ENCODE results near the gene MPP1.
"Not testable (repeated sequence)": the region's sequence is repeated elsewhere in the genome, so short reads cannot be mapped to it uniquely, and the experiment has no call there.

The MPP1 gene

DNA sequence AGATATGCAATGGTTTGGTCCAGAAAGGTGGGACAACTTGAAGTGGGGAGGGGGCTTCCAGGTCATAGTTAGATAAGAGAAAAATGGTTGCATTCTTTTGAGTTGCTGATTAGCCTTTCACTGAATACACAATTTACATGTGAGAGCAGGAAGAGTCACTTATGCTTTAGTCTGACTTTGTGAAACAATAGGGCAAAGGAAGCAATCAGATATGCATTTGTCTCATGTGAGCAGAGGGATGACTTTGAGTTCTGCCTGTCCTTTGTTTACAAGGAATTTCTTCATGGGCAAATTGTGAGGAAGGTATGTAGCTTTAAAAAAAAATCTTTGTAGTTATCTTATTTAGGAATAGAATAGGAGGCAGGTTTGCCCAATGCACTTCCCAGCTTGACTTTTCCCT, 16.2 kb upstream of the MPP1 start:
- no peak overlapping the region for H3K4me3 ChIP-seq (replicated peaks in 1 of 2; ENCODE audit: low read depth in 2 of 2, low read length in 2 of 2)
- no peak for DNase-seq (ENCODE audit: low read depth in 2 of 2)
- TF ChIP-seq, protein P1, sequence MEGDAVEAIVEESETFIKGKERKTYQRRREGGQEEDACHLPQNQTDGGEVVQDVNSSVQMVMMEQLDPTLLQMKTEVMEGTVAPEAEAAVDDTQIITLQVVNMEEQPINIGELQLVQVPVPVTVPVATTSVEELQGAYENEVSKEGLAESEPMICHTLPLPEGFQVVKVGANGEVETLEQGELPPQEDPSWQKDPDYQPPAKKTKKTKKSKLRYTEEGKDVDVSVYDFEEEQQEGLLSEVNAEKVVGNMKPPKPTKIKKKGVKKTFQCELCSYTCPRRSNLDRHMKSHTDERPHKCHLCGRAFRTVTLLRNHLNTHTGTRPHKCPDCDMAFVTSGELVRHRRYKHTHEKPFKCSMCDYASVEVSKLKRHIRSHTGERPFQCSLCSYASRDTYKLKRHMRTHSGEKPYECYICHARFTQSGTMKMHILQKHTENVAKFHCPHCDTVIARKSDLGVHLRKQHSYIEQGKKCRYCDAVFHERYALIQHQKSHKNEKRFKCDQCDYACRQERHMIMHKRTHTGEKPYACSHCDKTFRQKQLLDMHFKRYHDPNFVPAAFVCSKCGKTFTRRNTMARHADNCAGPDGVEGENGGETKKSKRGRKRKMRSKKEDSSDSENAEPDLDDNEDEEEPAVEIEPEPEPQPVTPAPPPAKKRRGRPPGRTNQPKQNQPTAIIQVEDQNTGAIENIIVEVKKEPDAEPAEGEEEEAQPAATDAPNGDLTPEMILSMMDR (IDR thresholded peaks at IDR 0.05; ENCODE audit: low read depth, low read length): no peak

DNA sequence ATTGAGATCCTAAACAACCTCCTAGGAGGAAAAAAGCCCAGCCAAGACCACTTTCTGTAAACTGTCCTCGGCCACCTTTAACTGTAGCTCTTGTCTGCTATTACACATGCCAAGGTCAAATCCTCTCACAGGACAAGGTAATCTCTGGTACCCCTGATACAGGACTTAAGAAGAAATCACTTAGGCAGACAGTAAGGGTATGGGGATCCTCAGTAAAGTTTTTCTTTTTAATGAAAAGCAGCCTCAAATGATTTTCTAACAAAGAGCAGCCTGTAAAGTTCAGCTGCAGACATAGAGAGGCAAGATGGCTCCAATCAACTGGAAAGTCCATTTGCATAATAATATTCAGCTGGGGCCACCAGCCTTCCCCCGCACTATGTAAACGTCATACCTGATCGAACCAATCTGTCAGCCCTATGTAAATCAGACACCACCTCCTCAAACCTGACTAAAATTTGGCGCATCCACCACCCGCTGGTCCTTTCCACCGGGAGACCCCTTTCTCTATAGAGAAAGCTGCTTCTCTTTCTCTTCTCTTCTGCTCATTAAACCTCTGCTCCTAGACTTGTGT, 14.6 kb upstream of the MPP1 start:
- TF ChIP-seq, protein P1 (IDR thresholded peaks at IDR 0.05; ENCODE audit: low read depth, low read length): no peak
- no peak for DNase-seq (ENCODE audit: low read depth in 2 of 2)

DNA sequence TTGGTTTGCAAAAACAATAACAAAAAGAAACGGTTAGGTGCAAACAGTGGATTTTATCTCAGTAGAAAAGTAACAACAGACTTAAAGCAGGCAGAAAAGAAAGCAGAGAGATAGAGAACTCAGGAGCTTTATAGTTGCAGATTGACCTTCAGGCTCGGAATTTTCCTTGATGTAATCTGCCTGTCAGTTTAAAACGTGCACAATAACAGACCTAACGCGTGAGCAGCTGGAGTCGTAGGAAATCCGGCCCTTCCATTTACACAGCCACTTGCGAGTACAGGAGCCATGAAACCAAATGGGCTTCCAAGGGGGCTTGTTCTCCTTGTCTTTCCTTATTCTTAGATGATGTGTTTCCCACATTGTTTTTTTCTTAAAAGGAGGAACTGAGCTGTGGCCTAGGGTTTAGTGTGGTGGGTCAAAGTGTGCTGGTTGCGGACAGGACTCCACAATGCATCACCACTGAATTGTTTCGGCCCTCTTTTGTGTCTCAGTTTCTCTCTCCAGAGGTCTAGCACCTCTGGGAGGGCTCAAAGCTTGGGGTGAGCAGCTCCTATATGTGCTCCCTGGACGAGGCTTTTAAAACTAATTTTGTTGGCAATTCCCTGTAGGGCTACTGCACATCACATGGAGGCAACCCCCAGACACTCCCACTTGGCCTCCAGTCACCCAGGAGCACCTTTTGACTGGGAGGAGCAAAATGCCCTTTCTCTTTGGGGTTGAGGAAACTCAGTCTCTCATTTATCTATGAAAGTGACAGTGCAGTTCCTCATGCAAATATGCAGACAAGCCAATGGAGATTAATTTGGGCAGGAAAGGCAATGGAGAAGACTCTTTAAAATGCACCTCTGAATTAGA, 13.9 kb upstream of the MPP1 start:
- TF ChIP-seq, protein P1 (IDR thresholded peaks at IDR 0.05; ENCODE audit: low read depth, low read length): no peak
- no peak overlapping the region for H3K4me3 ChIP-seq (replicated peaks in 1 of 2; ENCODE audit: low read depth in 2 of 2, low read length in 2 of 2)
- no peak for DNase-seq (ENCODE audit: low read depth in 2 of 2)

More for the DNA sequence above, 14.6 kb upstream of the MPP1 start:
- H3K4me3 ChIP-seq (replicated peaks in 1 of 2; ENCODE audit: low read depth in 2 of 2, low read length in 2 of 2): no peak overlapping the region

DNA sequence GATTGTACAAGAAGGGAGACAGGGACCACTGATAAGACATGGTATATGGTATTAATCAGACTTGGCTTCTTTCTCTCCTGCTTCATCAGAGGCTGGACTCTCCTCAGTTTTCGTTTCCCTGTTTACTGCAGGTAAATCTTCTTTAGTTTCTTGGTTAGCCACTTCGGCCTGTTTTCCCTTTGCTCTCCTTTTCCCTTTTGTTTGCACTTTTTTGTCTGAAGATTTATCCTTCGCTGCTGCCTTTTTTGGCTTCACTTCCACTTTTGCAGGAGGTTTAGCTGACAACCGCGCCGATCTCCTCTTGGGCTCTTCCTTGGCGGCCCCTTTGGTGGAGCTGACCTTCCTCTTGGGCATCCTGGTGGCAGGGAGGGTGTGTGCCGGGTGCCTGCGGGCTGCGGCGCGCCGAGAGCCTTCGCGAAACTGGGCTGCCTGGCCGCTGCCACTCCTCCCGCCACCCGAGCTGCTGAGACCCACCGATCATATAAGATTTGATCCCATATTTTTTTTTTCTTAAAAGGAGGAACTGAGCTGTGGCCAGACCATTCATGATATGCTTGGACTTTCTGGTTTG, 11.8 kb upstream of the MPP1 start:
- DNase-seq (ENCODE audit: low read depth in 2 of 2); H3K4me3 ChIP-seq (replicated peaks in 1 of 2; ENCODE audit: low read depth in 2 of 2, low read length in 2 of 2): not testable (repeated sequence)

DNA sequence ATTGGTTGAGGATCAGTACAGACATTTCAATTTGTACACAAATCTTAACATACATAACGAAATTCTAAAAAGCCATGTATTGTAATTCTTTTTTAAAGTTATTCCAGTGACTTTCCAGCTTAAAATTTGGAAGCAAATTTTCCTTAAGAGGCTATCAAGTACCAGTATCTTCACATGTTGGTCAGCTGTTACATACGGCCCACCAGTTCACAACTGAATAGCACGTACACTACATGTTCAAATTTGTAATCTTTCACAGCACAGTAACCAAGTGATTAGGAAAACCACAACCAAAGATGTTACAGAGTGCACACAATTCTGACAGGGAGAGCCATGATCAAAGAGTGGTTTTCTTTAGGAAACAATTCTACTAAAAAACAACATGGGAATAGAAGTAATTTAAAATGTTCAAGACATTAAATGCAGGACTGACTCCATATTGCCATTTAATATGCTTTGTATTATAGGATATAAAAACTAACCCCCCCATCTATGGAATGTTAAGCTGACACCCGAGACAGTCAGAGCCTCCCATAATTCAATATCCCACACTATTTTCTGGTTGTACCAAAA, 11.1 kb upstream of the MPP1 start:
- not testable (repeated sequence) for DNase-seq (ENCODE audit: low read depth in 2 of 2); H3K4me3 ChIP-seq (replicated peaks in 1 of 2; ENCODE audit: low read depth in 2 of 2, low read length in 2 of 2)

DNA sequence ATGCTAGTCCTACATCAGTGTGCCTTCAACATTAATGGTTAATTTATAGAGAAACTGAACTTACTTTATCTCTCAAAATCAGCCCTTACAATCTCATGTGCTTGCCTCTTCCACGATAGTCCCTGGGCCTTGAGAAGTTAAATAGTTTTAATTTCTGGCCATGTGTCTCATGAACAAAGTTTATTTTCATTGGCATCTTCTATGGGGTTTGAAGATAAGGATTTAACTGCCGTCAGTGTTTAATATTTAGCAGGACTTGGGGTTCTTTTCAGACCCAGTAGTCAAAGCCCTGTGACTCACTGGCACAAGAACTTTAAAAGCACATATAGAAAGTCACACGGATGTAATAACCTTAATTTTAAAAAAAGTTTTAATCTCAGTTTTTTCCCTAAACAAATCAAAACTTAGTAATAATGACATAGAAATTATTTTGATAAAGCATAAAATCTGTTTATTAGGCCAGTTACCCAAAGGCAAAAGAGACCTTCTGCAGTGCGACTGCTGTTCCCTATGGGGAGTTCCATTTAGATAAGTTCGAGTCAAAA, 10.1 kb upstream of the MPP1 start:
- H3K4me3 ChIP-seq (replicated peaks in 1 of 2; ENCODE audit: low read depth in 2 of 2, low read length in 2 of 2): no peak overlapping the region
- TF ChIP-seq, protein P1 (IDR thresholded peaks at IDR 0.05; ENCODE audit: low read depth, low read length): no peak
- DNase-seq (ENCODE audit: low read depth in 2 of 2): peak; percentile 43 to 47

DNA sequence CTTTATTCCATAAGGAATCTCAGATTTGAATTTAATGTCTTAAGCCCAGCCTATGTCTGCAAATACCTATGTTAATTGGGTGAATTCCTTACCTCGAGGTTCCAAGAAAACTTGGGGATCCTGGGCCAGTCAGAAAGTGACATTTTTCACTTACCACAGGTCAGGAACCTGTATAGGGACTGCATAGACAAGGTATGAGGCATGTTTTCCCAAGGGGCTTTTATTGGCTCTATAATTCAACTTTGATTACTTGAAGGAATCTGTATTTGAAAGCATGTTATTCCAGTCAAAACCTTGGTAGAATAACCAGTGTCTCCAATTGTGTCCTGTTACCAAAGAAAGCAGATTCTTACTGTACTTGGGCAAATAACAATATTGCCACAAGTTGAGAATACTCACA, 8.5 kb upstream of the MPP1 start:
- no peak overlapping the region for H3K4me3 ChIP-seq (replicated peaks in 1 of 2; ENCODE audit: low read depth in 2 of 2, low read length in 2 of 2)
- no peak for DNase-seq (ENCODE audit: low read depth in 2 of 2)
- TF ChIP-seq, protein P1 (IDR thresholded peaks at IDR 0.05; ENCODE audit: low read depth, low read length): no peak

All from cardiac fibroblast (primary cell).